ENCODE results near the gene SLC38A6.

GRCh38 chr14:61003571-61003970 is 22.5 kb downstream of the SLC38A6 start:
- TF ChIP-seq CTCF (IDR thresholded peaks at IDR 0.05) (no peak), POLR2A (IDR thresholded peaks at IDR 0.05) (no peak)
